Right lobe of liver (tissue), 6 donors: ENCODE measurements around the gene SOX21. TPM values are rescaled to one million over a fixed set of nuclear protein-coding genes. Genes with fewer than 3 reads are reported as not detected.
A peak's percentile ranks its signal among the peaks of the same experiment; 100 is the strongest.

Experiments
- ATAC-seq, 4 donors: fragments of 200-7000 bp; cut with Tn5 transposase; one replicate each; pipeline ENCODE4 v1.9.1; 2020; ENCODE audit warnings: mild to moderate bottlenecking in 4 of 4, moderate library complexity in 4 of 4
- DNase-seq, 3 donors: peaks; one replicate each; pipeline ENCODE4 v3.0.0-alpha.2; 2020
- H3K27ac ChIP-seq, 3 donors: fragments of 200-600 bp; one replicate each; pipeline ENCODE4 v1.8.0; 2022
- H3K27me3 ChIP-seq, 2 donors: fragments of 200-600 bp; one replicate each; pipeline ENCODE4 v1.8.0; 2022
- H3K36me3 ChIP-seq, 4 donors: fragments of 200-600 bp; sonication (generic) in 1 of 4; one replicate each; pipeline versions ENCODE4 v1.5.1 to v1.8.0; 2017 to 2022; ENCODE audit warnings: control low read depth in 1 of 4
- H3K4me1 ChIP-seq, 4 donors: fragments of 200-600 bp; sonication (generic) in 1 of 4; one replicate each; pipeline versions ENCODE4 v1.5.1 to v1.8.0; 2017 to 2022; ENCODE audit warnings: control low read depth in 1 of 4
- H3K4me3 ChIP-seq, 3 donors: fragments of 200-600 bp; one replicate each; pipeline ENCODE4 v1.8.0; 2022
- H3K9me3 ChIP-seq, 4 donors: fragments of 200-600 bp; sonication (generic) in 1 of 4; one replicate each; pipeline versions ENCODE4 v1.5.1 to v1.8.0; 2017 to 2022; ENCODE audit warnings: control low read depth in 1 of 4
- POLR2A ChIP-seq: fragments of 450-650 bp; IDR thresholded peaks from one replicate; pipeline ENCODE4 v1.6.1; 2017; ENCODE audit warnings: antibody characterized with exemption, mild to moderate bottlenecking
- WGBS: methylation state at CpG from one replicate; pipeline ENCODE4 v1.1.6; 2018; ENCODE audit warnings: low coverage, low lambda C conversion rate; ENCODE audit not compliant: insufficient coverage; ENCODE audit errors: missing lambda C conversion rate; 5-methylcytosine and 5-hydroxymethylcytosine counted together
- intact Hi-C, 2 donors: fragments of 100-400 bp; cut with DNase I; formaldehyde crosslinking; loops; one replicate each; pipeline versions ENCODE4 v1.11.2 to v1.14.1; 2022
- small RNA-seq, 2 experiments: library from RNA; depleted of rRNA; stranded (forward); fragments of <200 nt; gene quantifications; one replicate each; pipeline ENCODE3, GENCODE V24; 2016
- total RNA-seq, 6 experiments: library from RNA; depleted of rRNA in 2 of 6; stranded (reverse); fragments of >200 nt in 2 of 6; fragmentation: NEBNext Ultra II Directional in 3 of 6; extraction: Animal tissue kit (Norgen Biotek cat#: 25700) in 3 of 6; gene quantifications; one replicate each; pipeline versions ENCODE4 v1.1.0 to v1.2.4, GENCODE V29; 2016 to 2023
- TF ChIP-seq, protein P1 (sequence below), 4 donors: fragments of 200-600 bp in 3 of 4; fragments of 450-650 bp in 1 of 4; IDR thresholded peaks; one replicate each; pipeline versions ENCODE4 v1.5.1 to v1.8.0; 2016 to 2022; ENCODE audit warnings: antibody characterized with exemption in 4 of 4, mild to moderate bottlenecking in 2 of 4
- donor health status: DM: no; HTN: yes; CAD: no.
- donor health status: DM: no; HTN: no; CAD: no.
- donor health status: DM: no; HTN: no; CAD: no.
- donor health status: DM: no; HTN: yes; CAD: no.
- donor health status: DM: no; HTN: yes; CAD: no.

The SOX21 gene
- total RNA-seq, 6 experiments from 2014 or later: not detected

DNA sequence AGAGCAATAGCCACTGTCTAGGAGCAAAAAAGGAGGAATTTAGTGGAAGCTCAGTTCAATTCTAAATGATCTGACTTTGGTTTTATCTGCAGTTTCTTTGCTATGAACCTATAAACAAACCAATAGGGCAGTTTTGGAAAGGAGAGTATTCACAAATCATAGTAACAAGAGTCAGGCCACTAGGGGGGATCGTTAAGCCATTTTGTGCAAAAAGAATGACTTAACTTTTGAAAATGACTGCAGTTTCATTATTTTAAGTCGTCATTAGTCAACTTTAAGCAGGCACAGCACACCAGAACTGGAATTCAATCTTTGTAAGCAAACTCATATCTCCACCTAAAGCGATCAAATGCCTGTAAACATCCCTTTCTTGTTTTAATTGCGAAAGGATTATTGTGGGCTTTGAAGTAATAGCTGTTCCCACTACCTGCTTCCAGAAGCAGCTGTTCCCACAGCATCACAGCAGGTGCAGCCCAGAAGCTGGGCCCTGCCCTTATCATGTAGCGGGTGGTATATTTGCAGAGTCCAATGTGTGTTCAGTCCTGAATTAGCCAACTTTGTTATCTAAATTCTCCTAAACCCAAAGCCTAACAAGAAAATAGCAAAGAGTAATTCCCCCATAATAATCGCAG lies 51.5 kb downstream of the SOX21 start:
- Histone ChIP-seq H3K4me1 (no peaks in the 10 kb centered on the region), H3K9me3 (no peaks in the 10 kb centered on the region), H3K36me3 (no peaks in the 10 kb centered on the region), H3K27me3 (no peaks in the 10 kb centered on the region), H3K27ac (no peak overlapping the region), H3K4me3 (no peak overlapping the region)
- TF ChIP-seq POLR2A: no peak
- TF ChIP-seq, protein P1, sequence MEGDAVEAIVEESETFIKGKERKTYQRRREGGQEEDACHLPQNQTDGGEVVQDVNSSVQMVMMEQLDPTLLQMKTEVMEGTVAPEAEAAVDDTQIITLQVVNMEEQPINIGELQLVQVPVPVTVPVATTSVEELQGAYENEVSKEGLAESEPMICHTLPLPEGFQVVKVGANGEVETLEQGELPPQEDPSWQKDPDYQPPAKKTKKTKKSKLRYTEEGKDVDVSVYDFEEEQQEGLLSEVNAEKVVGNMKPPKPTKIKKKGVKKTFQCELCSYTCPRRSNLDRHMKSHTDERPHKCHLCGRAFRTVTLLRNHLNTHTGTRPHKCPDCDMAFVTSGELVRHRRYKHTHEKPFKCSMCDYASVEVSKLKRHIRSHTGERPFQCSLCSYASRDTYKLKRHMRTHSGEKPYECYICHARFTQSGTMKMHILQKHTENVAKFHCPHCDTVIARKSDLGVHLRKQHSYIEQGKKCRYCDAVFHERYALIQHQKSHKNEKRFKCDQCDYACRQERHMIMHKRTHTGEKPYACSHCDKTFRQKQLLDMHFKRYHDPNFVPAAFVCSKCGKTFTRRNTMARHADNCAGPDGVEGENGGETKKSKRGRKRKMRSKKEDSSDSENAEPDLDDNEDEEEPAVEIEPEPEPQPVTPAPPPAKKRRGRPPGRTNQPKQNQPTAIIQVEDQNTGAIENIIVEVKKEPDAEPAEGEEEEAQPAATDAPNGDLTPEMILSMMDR (IDR thresholded peaks at IDR 0.05): peak in 2 of 4 donors; percentile 12 to 14
- ATAC-seq (no peak), DNase-seq (no peak)
- 32% methylated on average over 6 of the region's 6 CpGs for WGBS
- intact Hi-C loops: no loop called here

Small RNA genes within 50 kb of the gene (small RNA-seq; reads per million reads assigned to genes)
- gene RN7SL585P: 0 reads per million in 2 experiments

Other genes with a start within 250 kb of the SOX21 start
- under 1 TPM in 4 of 6 experiments, not detected in 2; 0.10 to 0.35 (median 0.11) TPM for gene DCT, start 232.9 kb downstream of the SOX21 start, total RNA-seq
- 10 to 100 TPM in 2 of 6 experiments, 1 to 10 TPM in 4; 8.6 to 11.9 (median 9.6) TPM for gene TGDS, start 116.4 kb downstream of the SOX21 start, total RNA-seq
- 1 to 10 TPM; 4.1 to 7.9 (median 5.0) TPM for gene GPR180, start 110.7 kb downstream of the SOX21 start, total RNA-seq